ENCODE measurements around the gene SAMD13.

GRCh38 chr1:84366786-84367185, 65.3 kb downstream of the SAMD13 start:
- TF ChIP-seq EZH2 (IDR thresholded peaks at IDR 0.05; ENCODE audit: low read depth, low read length, severe bottlenecking) (no peak), GTF2F1 (IDR thresholded peaks at IDR 0.05; ENCODE audit: borderline replicate concordance, low read depth, low read length) (no peak)
